GM19043 (cell line): ENCODE measurements around the gene RAD51B.
"Not testable (repeated sequence)": the region's sequence is repeated elsewhere in the genome, so short reads cannot be mapped to it uniquely, and the experiment has no call there.

Source experiments
- ATAC-seq: cut with Tn5 transposase; IDR thresholded peaks from one replicate; pipeline ENCODE4 v1.9.1; 2021; ENCODE audit warnings: low read depth; ENCODE audit not compliant: unreplicated experiment

Gene RAD51B

GRCh38 chr14:68690089-68690958 is 870.7 kb downstream of the RAD51B start:
- ATAC-seq, result no peak

- no peak for ATAC-seq
Observed at GRCh38 chr14:68691031-68691791, 871.6 kb downstream of the RAD51B start.

GRCh38 chr14:68691792-68692118 is 872.2 kb downstream of the RAD51B start:
- no peak for ATAC-seq

- no peak for ATAC-seq
Observed at GRCh38 chr14:68692216-68692615, 872.6 kb downstream of the RAD51B start.

- ATAC-seq, result no peak
Observed at GRCh38 chr14:68692916-68693771, 873.6 kb downstream of the RAD51B start.

GRCh38 chr14:68693926-68694325 is 874.3 kb downstream of the RAD51B start:
- ATAC-seq, result no peak

GRCh38 chr14:68694516-68695235 is 875.1 kb downstream of the RAD51B start:
- no peak for ATAC-seq

- ATAC-seq, result peak; percentile 91
Observed at GRCh38 chr14:68695326-68695768, 875.8 kb downstream of the RAD51B start.

- no peak for ATAC-seq
Observed at GRCh38 chr14:68695856-68696255, 876.3 kb downstream of the RAD51B start.

- no peak for ATAC-seq
Observed at GRCh38 chr14:68696266-68696665, 876.7 kb downstream of the RAD51B start.

- ATAC-seq, result no peak
Observed at GRCh38 chr14:68696721-68697495, 877.3 kb downstream of the RAD51B start.

GRCh38 chr14:68698773-68699172 is 879.2 kb downstream of the RAD51B start:
- not testable (repeated sequence) for ATAC-seq

GRCh38 chr14:68701001-68701741 is 881.6 kb downstream of the RAD51B start:
- ATAC-seq, result no peak

- ATAC-seq, result no peak
Observed at GRCh38 chr14:68702135-68702534, 882.6 kb downstream of the RAD51B start.

- no peak for ATAC-seq
Observed at GRCh38 chr14:68702578-68702977, 883.0 kb downstream of the RAD51B start.

GRCh38 chr14:68703093-68703492 is 883.5 kb downstream of the RAD51B start:
- ATAC-seq, result no peak

GRCh38 chr14:68704736-68705720 is 885.4 kb downstream of the RAD51B start:
- no peak for ATAC-seq
